ENCODE data around the gene ZNF92. TPM values are rescaled to one million over a fixed set of nuclear protein-coding genes. Genes with fewer than 3 reads are reported as not detected.

The ZNF92 gene
- total RNA-seq, 1 experiment from 2014 or later: 9.4 TPM

DNA sequence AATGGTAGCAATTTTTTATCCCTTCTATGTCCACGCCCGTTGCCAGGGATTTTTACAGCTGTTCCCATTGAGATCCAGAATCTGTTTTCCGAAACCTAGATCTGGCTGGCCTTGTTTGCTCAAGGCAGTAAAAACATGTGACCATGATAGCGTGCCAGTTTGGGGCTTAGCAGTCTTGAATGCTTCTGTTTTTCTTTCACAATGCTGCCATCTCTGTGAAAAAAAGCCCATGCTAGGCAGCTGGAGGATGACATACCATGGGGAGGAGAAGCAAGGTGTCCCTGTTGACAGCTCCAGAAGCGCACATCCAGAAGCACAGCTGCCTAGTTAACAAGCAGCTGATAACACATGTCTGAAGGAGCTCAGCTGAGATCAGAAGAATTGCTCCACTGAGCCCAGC lies 2.2 kb upstream of the ZNF92 start (continued):
- TF ChIP-seq, protein P1, sequence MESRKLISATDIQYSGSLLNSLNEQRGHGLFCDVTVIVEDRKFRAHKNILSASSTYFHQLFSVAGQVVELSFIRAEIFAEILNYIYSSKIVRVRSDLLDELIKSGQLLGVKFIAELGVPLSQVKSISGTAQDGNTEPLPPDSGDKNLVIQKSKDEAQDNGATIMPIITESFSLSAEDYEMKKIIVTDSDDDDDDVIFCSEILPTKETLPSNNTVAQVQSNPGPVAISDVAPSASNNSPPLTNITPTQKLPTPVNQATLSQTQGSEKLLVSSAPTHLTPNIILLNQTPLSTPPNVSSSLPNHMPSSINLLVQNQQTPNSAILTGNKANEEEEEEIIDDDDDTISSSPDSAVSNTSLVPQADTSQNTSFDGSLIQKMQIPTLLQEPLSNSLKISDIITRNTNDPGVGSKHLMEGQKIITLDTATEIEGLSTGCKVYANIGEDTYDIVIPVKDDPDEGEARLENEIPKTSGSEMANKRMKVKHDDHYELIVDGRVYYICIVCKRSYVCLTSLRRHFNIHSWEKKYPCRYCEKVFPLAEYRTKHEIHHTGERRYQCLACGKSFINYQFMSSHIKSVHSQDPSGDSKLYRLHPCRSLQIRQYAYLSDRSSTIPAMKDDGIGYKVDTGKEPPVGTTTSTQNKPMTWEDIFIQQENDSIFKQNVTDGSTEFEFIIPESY (IDR thresholded peaks at IDR 0.05; ENCODE audit: extremely low read depth, insufficient replicate concordance, low read length): no peak
- no peak for TF ChIP-seq CBX3 (IDR thresholded peaks at IDR 0.05; ENCODE audit: low read depth)

DNA sequence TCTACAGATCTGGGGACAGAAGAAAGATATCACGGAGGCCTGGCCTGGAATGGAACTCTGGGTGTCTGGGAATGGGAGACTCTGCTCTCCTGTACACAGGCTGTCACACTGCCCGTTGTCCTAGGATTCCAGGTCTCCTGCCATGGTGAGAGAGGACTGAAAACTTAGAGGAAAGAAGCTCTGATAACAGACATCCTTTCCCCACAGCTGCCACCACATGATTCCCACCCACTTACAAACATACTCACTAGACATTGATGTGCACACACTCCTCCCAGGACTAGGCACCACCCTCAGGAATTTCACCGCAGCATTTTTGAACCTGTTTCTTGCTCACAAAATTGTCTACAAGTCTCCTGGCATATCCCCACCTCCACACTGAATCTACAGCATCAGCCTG lies 5.7 kb downstream of the ZNF92 start:
- RAD21 ChIA-PET (ENCODE audit: low non-redundant PET in 1 of 2, low total read pairs in 2 of 2, uncharacterized antibody in 2 of 2, unreplicated experiment in 2 of 2): no interaction called here
- POLR2A ChIA-PET: no interaction called here
- no peak for ATAC-seq
- H3K79me2 ChIP-seq (ENCODE audit: insufficient read depth, low read length): peaks cover 99% of the 10 kb centered on the region
- H3K36me3 ChIP-seq (ENCODE audit: control insufficient read depth in 1 of 2, insufficient read depth in 2 of 2, low read length in 2 of 2): peaks cover 6 to 8% of the 10 kb centered on the region in 2 experiments; a peak in 2 of 4 replicates
- H3K4me2 ChIP-seq (ENCODE audit: low read length): no peak overlapping the region
- H3K9me2 ChIP-seq (ENCODE audit: insufficient read depth): no peaks in the 10 kb centered on the region
- no peaks in the 10 kb centered on the region for H4K20me1 ChIP-seq (ENCODE audit: insufficient read depth)
- H2AFZ ChIP-seq (ENCODE audit: low read depth, low read length, poor library complexity, severe bottlenecking): no peak overlapping the region
- H3K4me1 ChIP-seq (ENCODE audit: control insufficient read depth in 1 of 2, insufficient read depth in 2 of 2, low read length in 2 of 2): peaks cover 5 to 6% of the 10 kb centered on the region in 2 experiments; a peak in 2 of 4 replicates
- H3K4me3 ChIP-seq (replicated peaks in 1 of 2; ENCODE audit: low read depth in 1 of 2, low read length in 2 of 2): no peak overlapping the region
- H3K9ac ChIP-seq (ENCODE audit: low read length): no peak overlapping the region
- intact Hi-C loops (cut with micrococcal nuclease): no loop called here
- no peaks in the 10 kb centered on the region for H3K9me3 ChIP-seq (ENCODE audit: control insufficient read depth in 1 of 2, insufficient read depth in 1 of 2, low read depth in 1 of 2, low read length in 2 of 2)
- H3K27ac ChIP-seq (ENCODE audit: low read depth, low read length): no peak overlapping the region
- H3K27me3 ChIP-seq (ENCODE audit: insufficient read depth, low read length): no peaks in the 10 kb centered on the region
- CTCF ChIA-PET: no interaction called here
- no TSS peak for BruUV-seq (replicated peaks)
- no peak for TF ChIP-seq ZNF274 (IDR thresholded peaks at IDR 0.05; ENCODE audit: low read depth, low read length)
- TF ChIP-seq SIN3A (IDR thresholded peaks at IDR 0.05; ENCODE audit: low read depth): no peak
- no peak for TF ChIP-seq CEBPB (IDR thresholded peaks at IDR 0.05; ENCODE audit: low read depth)
- TF ChIP-seq, protein P2, sequence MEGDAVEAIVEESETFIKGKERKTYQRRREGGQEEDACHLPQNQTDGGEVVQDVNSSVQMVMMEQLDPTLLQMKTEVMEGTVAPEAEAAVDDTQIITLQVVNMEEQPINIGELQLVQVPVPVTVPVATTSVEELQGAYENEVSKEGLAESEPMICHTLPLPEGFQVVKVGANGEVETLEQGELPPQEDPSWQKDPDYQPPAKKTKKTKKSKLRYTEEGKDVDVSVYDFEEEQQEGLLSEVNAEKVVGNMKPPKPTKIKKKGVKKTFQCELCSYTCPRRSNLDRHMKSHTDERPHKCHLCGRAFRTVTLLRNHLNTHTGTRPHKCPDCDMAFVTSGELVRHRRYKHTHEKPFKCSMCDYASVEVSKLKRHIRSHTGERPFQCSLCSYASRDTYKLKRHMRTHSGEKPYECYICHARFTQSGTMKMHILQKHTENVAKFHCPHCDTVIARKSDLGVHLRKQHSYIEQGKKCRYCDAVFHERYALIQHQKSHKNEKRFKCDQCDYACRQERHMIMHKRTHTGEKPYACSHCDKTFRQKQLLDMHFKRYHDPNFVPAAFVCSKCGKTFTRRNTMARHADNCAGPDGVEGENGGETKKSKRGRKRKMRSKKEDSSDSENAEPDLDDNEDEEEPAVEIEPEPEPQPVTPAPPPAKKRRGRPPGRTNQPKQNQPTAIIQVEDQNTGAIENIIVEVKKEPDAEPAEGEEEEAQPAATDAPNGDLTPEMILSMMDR (IDR thresholded peaks at IDR 0.05 in 2 of 3, conservative IDR thresholded peaks at IDR 0.05 in 1 of 3; ENCODE audit: borderline replicate concordance in 1 of 3, insufficient read depth in 1 of 3, low read depth in 2 of 3, low read length in 2 of 3): no peak
- TF ChIP-seq FOSL1 (IDR thresholded peaks at IDR 0.05; ENCODE audit: low read depth): no peak
- no peak for TF ChIP-seq ELF1 (IDR thresholded peaks at IDR 0.05; ENCODE audit: borderline replicate concordance, low read depth)
- TF ChIP-seq POLR2AphosphoS5 (IDR thresholded peaks at IDR 0.05; ENCODE audit: low read depth, low read length): no peak
- TF ChIP-seq JUND (IDR thresholded peaks at IDR 0.05): no peak
- no peak for TF ChIP-seq EZH2 (IDR thresholded peaks at IDR 0.05)
- no peak for TF ChIP-seq CBX3 (IDR thresholded peaks at IDR 0.05; ENCODE audit: low read depth)
- TF ChIP-seq ZFX (IDR thresholded peaks at IDR 0.05): no peak
- no peak for DNase-seq (ENCODE audit: low read depth, low spot score)

Measured in HCT116 (cell line).